ENCODE measurements around the gene ABCA12.

- no peak for TF ChIP-seq CTCF (IDR thresholded peaks at IDR 0.05)
- no peak for TF ChIP-seq POLR2AphosphoS5 (IDR thresholded peaks at IDR 0.05)
- no peak for TF ChIP-seq EP300 (IDR thresholded peaks at IDR 0.05)
- no peak for TF ChIP-seq POLR2A (IDR thresholded peaks at IDR 0.05)
Observed at GRCh38 chr2:215052404-215052803, 86.0 kb downstream of the ABCA12 start.

All from gastroesophageal sphincter (tissue), 3 donors.